ENCODE data around the gene ENTPD2. TPM values are rescaled to one million over a fixed set of nuclear protein-coding genes. Genes with fewer than 3 reads are reported as not detected.

The ENTPD2 gene
- total RNA-seq, 3 donors from 2014 or later (not counting 1 experiment from before 2014, with no cell fraction given): not detected

DNA sequence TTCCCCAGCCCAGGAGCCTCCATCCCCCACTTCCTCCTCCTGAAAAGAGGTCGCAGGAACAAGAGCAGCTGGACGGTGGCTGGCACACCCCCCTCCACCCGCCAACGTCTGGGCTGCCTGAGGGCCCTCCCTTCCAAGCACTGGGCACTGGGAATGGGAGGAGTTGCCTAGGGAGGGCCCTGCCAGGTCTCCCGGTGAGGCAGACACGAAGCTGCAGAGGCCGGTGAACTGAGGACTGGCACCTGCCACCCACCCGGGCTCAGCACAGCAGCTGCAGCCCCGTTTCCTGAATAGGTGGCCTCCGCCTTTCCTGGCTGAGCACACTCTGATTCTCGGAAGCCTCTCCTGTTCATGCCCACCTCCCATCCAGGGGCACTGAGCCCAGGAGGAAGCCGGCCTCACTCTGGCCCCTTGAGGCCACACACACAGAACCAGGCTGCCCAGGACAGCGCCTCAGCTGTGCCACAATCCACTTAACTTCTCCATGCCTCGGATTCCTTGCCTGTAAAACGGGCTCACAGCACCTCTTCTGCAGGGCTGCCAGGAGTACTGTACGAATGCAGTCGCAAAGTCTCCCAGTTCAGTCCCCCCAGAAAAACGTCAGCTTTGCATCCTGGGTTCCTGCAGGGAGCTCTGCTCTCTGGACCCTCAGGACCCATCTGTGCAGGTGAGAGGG lies 9.2 kb downstream of the ENTPD2 start:
- no peak overlapping the region for H3K4me3 ChIP-seq (ENCODE audit: low read length)

DNA sequence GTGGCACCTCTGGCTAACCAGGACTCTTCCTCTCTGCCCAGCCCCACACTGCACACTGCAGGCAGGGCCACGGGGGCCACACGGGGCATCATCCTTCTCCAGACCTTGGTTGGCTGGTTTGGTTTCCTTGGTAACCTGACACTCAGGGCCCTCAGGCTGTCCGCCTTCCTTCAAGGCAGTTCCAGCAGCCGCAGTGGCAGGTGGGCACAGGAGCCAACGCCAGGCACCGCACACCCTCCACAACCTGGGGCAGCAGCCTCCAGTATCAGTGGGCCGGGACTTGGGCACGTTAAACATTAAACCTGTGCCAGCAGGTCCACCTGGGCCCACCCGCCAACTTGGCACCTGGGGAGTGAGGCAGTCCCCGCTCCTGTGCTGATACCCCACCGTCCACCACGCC lies 9.8 kb downstream of the ENTPD2 start:
- H3K36me3 ChIP-seq (ENCODE audit: control insufficient read depth, insufficient read depth, low read length): no peaks in the 10 kb centered on the region
- no peak overlapping the region for H3K27ac ChIP-seq (ENCODE audit: low read length)
- H3K27me3 ChIP-seq (ENCODE audit: control insufficient read depth, insufficient read depth, low read length): peaks cover 56% of the 10 kb centered on the region
- H3K4me1 ChIP-seq (ENCODE audit: control insufficient read depth, insufficient read depth, low read length): peaks cover 37% of the 10 kb centered on the region
- Mint-ChIP-seq H3K4me1 (peaks cover 5 to 7% of the 10 kb centered on the region in 2 donors), H3K27ac (no peak overlapping the region), H3K4me3 (no peak overlapping the region), H3K9me3 (no peaks in the 10 kb centered on the region), H3K36me3 (no peaks in the 10 kb centered on the region), H3K27me3 (ENCODE audit: low read depth in 2 of 2) (peaks cover 8 to 23% of the 10 kb centered on the region in 2 donors)
- intact Hi-C loops (cut with micrococcal nuclease): no loop called here
- 62% methylated on average over 12 of the region's 12 CpGs for WGBS (ENCODE audit: insufficient coverage)
- TF ChIP-seq, protein P1, sequence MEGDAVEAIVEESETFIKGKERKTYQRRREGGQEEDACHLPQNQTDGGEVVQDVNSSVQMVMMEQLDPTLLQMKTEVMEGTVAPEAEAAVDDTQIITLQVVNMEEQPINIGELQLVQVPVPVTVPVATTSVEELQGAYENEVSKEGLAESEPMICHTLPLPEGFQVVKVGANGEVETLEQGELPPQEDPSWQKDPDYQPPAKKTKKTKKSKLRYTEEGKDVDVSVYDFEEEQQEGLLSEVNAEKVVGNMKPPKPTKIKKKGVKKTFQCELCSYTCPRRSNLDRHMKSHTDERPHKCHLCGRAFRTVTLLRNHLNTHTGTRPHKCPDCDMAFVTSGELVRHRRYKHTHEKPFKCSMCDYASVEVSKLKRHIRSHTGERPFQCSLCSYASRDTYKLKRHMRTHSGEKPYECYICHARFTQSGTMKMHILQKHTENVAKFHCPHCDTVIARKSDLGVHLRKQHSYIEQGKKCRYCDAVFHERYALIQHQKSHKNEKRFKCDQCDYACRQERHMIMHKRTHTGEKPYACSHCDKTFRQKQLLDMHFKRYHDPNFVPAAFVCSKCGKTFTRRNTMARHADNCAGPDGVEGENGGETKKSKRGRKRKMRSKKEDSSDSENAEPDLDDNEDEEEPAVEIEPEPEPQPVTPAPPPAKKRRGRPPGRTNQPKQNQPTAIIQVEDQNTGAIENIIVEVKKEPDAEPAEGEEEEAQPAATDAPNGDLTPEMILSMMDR (IDR thresholded peaks at IDR 0.05): no peak
- no peak overlapping the region for H3K4me3 ChIP-seq (ENCODE audit: low read length)
- H3K9me3 ChIP-seq (ENCODE audit: control insufficient read depth, insufficient read depth, low read length): no peaks in the 10 kb centered on the region
- no peak for ATAC-seq
- no peak for DNase-seq

More for the DNA sequence above, 9.2 kb downstream of the ENTPD2 start:
- ATAC-seq (no peak), DNase-seq (no peak)
- no peaks in the 10 kb centered on the region for H3K9me3 Mint-ChIP-seq
- peak overlapping the region; percentile 9 for H3K4me3 Mint-ChIP-seq
- peaks cover 37% of the 10 kb centered on the region for H3K4me1 ChIP-seq (ENCODE audit: control insufficient read depth, insufficient read depth, low read length)
- no peaks in the 10 kb centered on the region for H3K36me3 Mint-ChIP-seq
- 7% methylated on average over 18 of the region's 18 CpGs for WGBS (ENCODE audit: insufficient coverage)
- TF ChIP-seq, protein P1 (IDR thresholded peaks at IDR 0.05): no peak
- intact Hi-C loops (cut with micrococcal nuclease): loop anchor here (5.0 kb wide), 1 partner anchor 183 kb away; the partner anchor contains the start of genes CYSRT1 and RNF224
- peaks cover 62% of the 10 kb centered on the region for H3K27me3 ChIP-seq (ENCODE audit: control insufficient read depth, insufficient read depth, low read length)
- no peaks in the 10 kb centered on the region for H3K9me3 ChIP-seq (ENCODE audit: control insufficient read depth, insufficient read depth, low read length)
- H3K27ac Mint-ChIP-seq: no peak overlapping the region
- peaks cover 5 to 7% of the 10 kb centered on the region in 2 donors for H3K4me1 Mint-ChIP-seq
- H3K27me3 Mint-ChIP-seq (ENCODE audit: low read depth in 2 of 2): peaks cover 11 to 27% of the 10 kb centered on the region in 2 donors
- H3K27ac ChIP-seq (ENCODE audit: low read length): no peak overlapping the region
- H3K36me3 ChIP-seq (ENCODE audit: control insufficient read depth, insufficient read depth, low read length): no peaks in the 10 kb centered on the region

DNA sequence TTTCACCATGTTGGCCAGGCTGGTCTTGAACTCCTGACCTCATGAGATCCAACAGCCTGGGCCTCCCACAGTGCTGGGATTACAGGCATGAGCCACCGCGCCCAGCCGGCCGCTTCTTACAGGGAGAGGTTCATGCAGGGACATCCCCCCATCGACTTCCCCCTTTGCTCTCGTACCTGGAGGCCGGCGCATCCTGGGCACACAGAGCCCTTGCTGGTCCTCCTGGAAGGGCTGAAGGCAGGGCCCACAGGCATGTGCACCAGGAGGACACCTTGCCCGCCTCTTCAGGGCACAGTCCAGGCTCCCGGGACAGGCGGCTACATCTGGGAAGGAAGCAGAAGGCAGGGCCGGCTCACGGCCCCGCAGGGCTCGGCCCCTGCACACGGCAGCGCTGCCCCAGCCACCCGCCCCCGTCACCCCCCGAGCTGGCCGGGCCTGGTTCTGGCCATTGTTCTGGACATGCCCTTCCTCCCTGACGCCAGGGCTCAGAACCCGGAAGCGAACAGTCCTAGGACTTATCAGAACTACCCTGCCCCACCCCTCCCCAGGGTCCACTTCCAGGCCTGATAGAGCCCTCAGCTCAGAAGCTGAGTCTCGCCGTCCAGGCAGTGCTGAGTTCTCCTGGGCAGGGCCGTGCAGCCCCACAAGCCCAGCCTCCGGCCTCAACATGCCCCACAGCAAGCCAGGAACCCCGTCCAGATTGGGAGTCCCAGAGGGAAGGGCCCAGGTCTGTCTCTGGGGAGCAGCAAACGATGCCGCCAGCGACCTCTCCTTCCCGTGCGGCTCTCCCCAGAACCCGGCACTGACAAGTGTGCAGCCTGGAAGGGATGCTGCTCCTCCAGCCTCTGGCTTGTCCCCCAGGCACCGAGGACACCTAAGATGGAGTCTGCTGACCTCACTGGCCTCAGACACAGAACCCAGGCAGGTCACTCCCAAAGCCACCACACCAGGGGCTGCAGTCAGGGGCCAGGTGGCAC lies 10.8 kb downstream of the ENTPD2 start:
- TF ChIP-seq, protein P1 (IDR thresholded peaks at IDR 0.05): no peak
- no peak overlapping the region for H3K4me3 Mint-ChIP-seq
- intact Hi-C loops (cut with micrococcal nuclease): no loop called here
- H3K9me3 Mint-ChIP-seq: no peaks in the 10 kb centered on the region
- no peak for DNase-seq
- no peak overlapping the region for H3K4me3 ChIP-seq (ENCODE audit: low read length)
- H3K36me3 ChIP-seq (ENCODE audit: control insufficient read depth, insufficient read depth, low read length): no peaks in the 10 kb centered on the region
- WGBS (ENCODE audit: insufficient coverage): 87% methylated on average over 36 of the region's 36 CpGs
- no peak overlapping the region for H3K27ac ChIP-seq (ENCODE audit: low read length)
- H3K27me3 Mint-ChIP-seq (ENCODE audit: low read depth in 2 of 2): peaks cover 8 to 22% of the 10 kb centered on the region in 2 donors
- no peaks in the 10 kb centered on the region for H3K9me3 ChIP-seq (ENCODE audit: control insufficient read depth, insufficient read depth, low read length)
- H3K27me3 ChIP-seq (ENCODE audit: control insufficient read depth, insufficient read depth, low read length): peaks cover 48% of the 10 kb centered on the region
- H3K4me1 ChIP-seq (ENCODE audit: control insufficient read depth, insufficient read depth, low read length): peaks cover 37% of the 10 kb centered on the region
- no peak overlapping the region for H3K27ac Mint-ChIP-seq
- no peaks in the 10 kb centered on the region for H3K36me3 Mint-ChIP-seq
- peaks cover 5 to 7% of the 10 kb centered on the region in 2 donors for H3K4me1 Mint-ChIP-seq
- no peak for ATAC-seq
